Uterus (tissue), 2 donors: ENCODE measurements around the gene ST7.

Experiments
- POLR2A ChIP-seq, 2 donors: fragments of 450-650 bp; IDR thresholded peaks; one replicate each; pipeline ENCODE4 v1.6.1; 2016; ENCODE audit warnings: antibody characterized with exemption in 2 of 2, mild to moderate bottlenecking in 1 of 2, moderate library complexity in 1 of 2
- TF ChIP-seq, protein P1 (sequence below), 4 experiments: fragments of 200-600 bp in 2 of 4; fragments of 450-650 bp in 2 of 4; sonication (generic) in 2 of 4; IDR thresholded peaks; one replicate each; pipeline ENCODE4 v1.5.1; 2016 to 2019; ENCODE audit warnings: antibody characterized with exemption in 4 of 4, mild to moderate bottlenecking in 2 of 4, moderate library complexity in 1 of 4

- no peak for TF ChIP-seq POLR2A (IDR thresholded peaks at IDR 0.05)
- TF ChIP-seq, protein P1, sequence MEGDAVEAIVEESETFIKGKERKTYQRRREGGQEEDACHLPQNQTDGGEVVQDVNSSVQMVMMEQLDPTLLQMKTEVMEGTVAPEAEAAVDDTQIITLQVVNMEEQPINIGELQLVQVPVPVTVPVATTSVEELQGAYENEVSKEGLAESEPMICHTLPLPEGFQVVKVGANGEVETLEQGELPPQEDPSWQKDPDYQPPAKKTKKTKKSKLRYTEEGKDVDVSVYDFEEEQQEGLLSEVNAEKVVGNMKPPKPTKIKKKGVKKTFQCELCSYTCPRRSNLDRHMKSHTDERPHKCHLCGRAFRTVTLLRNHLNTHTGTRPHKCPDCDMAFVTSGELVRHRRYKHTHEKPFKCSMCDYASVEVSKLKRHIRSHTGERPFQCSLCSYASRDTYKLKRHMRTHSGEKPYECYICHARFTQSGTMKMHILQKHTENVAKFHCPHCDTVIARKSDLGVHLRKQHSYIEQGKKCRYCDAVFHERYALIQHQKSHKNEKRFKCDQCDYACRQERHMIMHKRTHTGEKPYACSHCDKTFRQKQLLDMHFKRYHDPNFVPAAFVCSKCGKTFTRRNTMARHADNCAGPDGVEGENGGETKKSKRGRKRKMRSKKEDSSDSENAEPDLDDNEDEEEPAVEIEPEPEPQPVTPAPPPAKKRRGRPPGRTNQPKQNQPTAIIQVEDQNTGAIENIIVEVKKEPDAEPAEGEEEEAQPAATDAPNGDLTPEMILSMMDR (IDR thresholded peaks at IDR 0.05), result no peak
Measured at GRCh38 chr7:117010375-117011133, 57.3 kb downstream of the ST7 start.
